Hippocampal formation (tissue), 2 donors: ENCODE results near the gene LRP10.

Experiments
- DNase-seq, 2 donors: peaks; one replicate each; lab custom pipeline; 2025; lab: John Stamatoyannopoulos, UW

Gene LRP10

GRCh38 chr14:22919601-22919921 lies 48.0 kb downstream of the LRP10 start:
- DNase-seq = no peak

- no peak for DNase-seq
Measured at GRCh38 chr14:22920697-22921096, 49.2 kb downstream of the LRP10 start.

GRCh38 chr14:22922294-22922693 lies 50.8 kb downstream of the LRP10 start:
- no peak for DNase-seq

GRCh38 chr14:22923746-22924145 lies 52.2 kb downstream of the LRP10 start:
- DNase-seq = no peak

- no peak for DNase-seq
Measured at GRCh38 chr14:22925513-22925912, 54.0 kb downstream of the LRP10 start.

- no peak for DNase-seq
Measured at GRCh38 chr14:22926316-22926715, 54.8 kb downstream of the LRP10 start.

GRCh38 chr14:22928237-22929103 lies 56.9 kb downstream of the LRP10 start:
- no peak for DNase-seq

GRCh38 chr14:22929104-22929960 lies 57.8 kb downstream of the LRP10 start, which contains the start of gene PRMT5:
PRMT5 (minus strand) TSS chr14:22929376; CDS start chr14:22929361, 15 bp downstream.
- DNase-seq = peak; percentile 97 to 100

GRCh38 chr14:22929961-22930364 lies 58.4 kb downstream of the LRP10 start:
- DNase-seq = peak in 1 of 2 donors; percentile 75
